ENCODE measurements around the gene PSME4.
A peak's percentile ranks its signal among the peaks of the same experiment; 100 is the strongest.
"Not testable (repeated sequence)": the region's sequence is repeated elsewhere in the genome, so short reads cannot be mapped to it uniquely, and the experiment has no call there.

PSME4 gene

DNA sequence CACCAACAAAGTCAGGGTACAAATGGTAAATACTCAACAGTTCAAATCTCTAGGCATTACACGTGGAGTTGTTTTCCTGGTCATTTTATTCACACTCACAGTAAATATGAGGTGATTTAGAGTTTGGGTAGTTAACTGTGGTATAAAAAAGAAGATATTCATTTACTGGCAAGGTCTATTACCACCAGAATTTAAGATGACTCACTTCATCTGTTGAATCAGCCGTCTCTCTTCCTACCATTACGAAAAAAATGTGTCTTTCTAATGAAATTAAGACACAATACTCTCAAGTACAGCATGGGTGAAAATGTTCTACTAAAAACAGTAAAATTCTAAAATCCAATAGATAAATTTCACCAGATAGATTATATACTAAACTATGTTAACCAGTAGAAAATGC, 90.0 kb downstream of the PSME4 start:
- DNase-seq: no peak

DNA sequence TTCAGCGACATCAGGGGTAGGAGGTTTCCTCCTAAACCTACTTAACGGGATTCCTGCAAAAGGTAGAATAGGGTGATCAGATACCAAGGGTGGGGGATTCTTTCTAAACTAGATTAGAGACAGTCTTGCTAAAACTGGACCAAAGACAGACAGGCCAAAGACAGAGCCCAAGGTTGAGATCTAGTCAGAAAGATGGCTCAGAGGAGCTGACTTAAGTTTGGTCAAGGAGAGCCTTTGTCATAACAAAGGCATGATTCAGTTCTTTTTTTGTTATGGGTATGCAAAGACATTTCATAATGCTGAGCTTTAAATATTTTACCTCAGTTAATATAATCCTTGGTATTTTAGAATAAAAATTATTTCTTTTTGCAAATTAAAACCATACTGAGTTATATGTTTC, 93.2 kb downstream of the PSME4 start:
- DNase-seq: no peak

DNA sequence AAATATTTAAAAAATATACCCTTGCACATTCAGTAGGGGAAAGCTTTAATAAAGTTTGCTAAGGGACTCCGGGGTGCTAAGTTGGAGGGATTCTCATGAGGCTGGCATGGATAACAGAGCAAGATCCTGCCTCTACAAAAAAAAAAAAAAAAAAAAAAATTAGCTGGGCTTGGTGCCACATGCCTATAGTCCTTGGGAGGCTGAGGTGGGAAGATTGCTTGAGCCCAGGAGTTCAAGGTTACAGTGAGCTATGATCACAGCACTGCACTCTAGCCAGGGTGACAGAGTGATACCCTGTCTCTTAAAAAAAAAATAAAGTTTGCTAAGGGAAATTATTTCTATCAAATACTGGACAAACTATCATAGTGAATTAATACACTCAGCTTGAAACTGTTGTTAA, 93.7 kb downstream of the PSME4 start:
- no peak for DNase-seq

DNA sequence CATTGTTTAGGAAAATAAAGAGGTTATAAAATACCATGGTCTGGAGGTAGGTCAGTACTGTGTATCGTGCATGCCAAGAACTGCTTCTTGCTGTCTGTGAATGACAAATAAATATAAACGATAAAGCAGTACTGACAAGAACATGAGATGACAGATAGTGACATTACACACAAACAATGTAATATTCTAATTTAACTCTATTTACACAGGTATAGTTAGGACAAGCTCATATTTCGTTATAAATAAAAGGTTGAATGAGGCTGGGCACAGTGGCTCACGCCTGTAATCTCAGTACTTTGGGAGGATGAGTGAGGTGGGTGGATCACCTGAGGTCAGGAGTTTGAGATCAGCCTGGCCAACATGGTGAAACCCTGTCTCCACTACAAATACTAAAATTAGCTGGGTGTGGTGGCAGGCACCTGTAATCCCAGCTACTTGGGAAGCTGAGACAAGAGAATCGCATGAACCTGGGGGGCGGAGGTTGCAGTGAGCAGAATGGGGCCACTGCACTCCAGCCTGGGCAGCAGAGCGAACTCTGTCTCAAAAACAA, 96.3 kb downstream of the PSME4 start:
- no peak for DNase-seq

DNA sequence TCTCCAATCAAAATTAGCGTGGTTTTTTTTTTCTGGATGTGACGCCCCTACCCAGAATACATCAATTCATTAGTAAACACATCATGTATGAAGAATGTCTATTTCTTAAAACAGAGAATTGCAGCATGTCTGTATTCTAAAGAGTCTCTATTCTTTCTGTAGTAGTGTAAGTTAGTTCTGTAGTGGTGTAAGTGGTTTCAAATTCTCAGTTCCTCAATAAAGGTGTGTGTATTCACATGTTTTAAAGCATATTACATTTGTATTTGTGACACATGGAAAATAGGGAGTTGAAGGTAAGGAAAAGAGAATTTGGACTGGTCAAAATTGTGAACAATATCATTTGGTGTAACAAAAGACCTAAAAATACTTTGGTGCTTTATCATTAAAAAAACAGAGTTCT, 103.0 kb downstream of the PSME4 start:
- no peak for DNase-seq

DNA sequence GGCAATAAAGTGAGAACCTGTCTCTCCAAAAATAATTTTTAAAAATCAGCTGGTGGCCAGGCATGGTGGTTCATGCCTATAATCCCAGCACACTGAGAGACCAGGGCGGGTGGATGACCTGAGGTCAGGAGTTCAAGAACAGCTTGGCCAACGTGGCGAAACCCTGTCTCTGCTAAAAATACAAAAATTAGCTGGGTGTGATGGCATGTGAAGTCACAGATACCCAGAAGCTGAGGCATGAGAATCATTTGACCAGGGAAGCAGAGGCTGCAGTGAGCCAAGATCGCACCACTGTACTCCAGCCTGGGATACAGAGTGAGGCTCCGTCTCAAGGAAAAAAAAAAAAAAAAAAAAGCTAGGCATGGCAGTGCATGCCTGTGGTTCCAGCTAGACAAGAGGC, 103.6 kb downstream of the PSME4 start:
- DNase-seq: no peak

DNA sequence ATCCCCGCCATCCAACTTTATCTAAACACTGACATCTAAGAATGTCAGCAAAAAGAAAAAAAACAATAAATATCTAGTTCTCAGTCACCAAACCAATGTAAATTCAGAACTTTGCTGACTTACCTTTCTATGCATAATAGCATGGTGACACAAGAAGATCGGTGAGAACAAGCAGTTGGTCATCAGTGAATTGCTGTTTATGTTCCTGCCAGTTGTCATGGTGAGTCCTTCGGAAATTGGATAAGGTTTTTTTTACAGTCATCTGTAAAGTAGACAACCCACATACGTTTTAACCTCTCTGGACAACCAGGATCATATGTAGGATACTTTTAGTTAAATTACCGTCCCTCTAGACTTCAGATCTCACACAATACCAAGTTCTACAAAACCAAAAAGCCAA, 104.8 kb downstream of the PSME4 start:
- no peak for DNase-seq

DNA sequence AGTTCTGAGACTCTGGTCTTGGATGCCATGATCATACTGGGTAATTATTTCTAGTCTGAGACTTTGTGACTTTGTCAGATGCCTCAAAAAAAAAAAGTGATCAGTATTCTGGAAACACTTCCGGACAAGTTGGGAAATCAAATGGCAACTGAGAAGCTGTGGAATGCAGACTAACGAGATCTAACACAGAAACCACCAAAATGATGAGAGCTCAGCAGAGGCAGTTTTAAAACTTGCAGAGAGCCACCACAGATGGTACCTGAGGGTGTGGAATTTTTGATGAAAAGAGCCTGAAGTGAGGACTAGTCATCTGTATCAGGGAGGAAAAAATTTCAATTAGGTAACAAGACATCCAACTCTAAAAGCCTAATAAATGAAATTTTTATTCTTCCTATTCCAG, 105.5 kb downstream of the PSME4 start:
- no peak for DNase-seq

DNA sequence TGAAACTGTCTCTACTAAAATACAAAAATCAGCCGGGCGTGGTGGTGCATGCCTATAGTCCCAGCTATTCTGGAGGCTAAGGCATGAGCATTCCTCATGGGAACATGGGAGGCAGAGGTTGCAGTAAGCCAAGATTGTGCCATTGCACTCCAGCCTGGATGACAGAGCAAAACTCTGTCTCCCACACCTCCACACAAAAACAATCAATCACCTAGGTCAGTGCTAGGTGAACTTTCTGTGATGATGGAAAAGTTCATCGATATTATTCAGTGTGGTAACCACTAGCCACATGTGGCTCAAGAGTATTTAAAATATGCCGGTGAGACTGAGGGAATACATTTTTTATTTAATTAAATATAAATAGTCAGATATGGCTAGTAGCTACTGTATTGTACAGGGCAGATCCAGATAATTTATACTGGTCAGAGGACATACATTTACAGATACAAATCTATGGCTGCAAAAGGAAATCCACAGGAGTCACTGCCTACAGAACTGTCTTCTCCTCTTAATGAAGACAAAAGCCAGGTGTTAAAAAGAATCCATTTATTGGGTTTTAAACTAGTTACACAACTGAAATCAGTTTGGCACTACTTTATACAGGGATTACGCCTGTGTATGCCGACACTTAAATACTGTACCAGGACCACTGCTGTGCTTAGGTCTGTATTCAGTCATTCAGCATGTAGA, 107.1 kb downstream of the PSME4 start:
- no peak for DNase-seq

DNA sequence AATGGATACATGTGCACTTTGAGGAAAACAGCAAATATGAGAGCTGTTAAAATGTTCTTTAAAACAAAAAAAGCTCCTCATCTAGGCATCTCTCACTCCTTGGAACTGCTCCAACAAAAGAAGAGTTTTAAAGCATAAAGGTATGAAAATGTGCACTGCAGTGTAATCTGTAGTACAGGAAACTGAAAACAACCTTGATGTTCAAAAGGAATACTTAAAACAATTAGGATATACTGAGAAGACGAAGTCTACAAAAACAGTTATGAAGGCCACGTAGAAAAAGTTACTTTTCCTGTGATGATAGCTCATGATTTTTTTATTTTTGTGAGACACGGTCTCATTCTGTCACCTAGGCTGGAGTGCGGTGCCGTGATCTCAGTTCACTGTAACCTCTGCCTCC, 109.0 kb downstream of the PSME4 start:
- DNase-seq: no peak

DNA sequence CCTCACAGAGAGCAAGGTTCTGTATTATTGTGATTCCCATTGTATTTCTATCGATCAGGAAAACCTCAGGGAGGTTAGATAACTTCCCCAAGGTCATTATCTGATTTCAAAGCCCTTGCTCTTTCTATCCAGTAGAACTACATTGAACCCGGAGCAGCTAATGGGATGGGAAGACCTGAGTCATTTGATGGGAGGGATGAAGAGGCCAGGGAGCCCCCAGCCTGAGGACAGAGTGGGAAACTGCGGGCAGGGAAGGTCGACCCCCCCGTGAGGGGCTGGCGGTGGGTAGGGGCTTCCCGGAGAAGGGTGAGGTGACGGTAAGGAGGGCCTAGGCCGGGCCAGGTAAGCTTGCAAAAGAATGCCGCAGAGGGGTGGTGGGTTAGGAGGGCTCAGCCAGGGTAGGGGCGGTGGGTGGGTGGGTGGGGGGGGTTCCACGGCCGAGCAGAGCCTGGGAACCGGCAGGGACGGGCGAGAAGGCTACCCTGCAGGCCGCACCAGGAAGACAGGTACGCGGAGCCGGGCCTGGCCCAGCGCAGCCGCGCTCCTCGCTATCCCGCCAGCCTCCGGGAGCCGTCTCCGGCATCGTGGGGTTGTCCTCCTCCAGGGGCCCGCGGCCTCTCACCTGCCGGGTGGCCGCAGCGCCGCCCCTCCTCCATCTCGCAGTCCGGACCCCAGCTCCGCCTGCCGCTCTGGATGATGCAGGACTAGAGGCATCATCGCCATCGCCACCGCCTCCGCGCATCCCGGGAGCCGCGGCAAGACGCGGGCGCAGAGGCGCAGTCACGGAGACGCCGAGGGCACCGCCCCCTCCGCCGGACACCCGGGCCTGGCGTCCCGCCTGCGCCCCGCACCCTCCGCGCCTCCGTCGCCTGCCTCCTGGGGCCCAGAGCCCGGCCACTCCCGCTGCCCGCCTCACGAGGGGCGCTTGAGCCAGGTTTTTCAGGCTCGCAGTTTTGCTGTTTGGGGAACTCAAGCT, 111.3 kb downstream of the PSME4 start, which contains the start of gene GPR75:
TSS of gene GPR75 (minus strand) at position 762 of the 976 bp plus-strand sequence. CDS start 5,211 bp downstream, outside the sequence.
- DNase-seq: peak; percentile 43

DNA sequence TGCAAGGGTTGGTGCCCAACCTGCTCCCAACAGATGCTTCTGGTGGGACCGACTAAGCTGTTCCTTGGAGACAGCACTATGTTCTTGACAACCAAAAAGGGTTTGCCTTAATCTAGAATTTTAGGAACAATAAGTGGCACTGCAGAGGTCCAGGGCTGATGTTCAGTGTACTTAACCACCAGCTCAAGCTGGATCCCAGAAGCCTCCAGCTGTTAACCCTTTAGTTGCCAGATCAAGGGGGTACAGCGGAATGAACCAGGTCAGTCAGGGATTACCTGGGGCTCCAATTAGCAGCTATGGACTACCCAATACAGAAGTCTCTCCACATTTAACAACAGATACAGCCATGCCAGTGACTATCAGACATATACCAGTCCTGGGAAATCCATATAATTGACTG, 114.5 kb downstream of the PSME4 start:
- DNase-seq: no peak

DNA sequence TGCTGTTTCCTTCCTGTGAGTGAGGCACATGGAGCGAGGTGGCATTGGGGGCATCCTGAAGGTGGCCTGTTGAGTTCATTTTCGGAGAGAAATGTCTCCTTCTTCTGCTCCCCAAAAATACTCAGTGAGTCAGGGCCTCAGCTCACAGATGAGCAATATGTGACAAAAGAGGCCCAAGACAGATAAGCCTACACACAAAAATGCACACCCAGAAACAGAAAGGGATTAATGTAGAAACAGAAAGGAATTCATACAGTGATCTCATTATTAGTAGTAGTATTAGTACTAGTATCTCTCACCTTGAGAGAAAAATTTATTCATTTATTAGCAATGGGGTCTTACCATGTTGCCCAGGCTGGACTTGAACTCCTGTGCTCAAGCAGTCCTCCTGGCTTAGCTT, 116.1 kb downstream of the PSME4 start:
- DNase-seq: no peak

DNA sequence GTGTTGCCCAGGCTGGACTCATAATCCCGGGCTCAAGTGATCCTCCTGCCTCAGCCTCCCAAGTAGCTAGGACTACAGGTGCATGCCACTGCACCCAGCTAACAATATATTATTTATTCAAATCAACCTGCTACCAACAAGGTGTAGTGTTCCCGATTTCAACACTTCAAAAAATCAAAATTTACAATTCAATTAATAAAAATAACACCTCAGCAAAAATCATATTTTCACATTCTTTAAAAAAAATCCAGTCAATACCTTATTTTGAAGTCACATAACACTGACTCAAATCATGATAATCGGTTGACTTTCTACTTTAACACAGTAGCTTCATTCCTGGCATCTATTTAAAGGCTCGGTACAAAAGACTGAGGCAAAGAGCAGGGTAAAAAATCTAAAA, 118.3 kb downstream of the PSME4 start:
- DNase-seq: no peak

DNA sequence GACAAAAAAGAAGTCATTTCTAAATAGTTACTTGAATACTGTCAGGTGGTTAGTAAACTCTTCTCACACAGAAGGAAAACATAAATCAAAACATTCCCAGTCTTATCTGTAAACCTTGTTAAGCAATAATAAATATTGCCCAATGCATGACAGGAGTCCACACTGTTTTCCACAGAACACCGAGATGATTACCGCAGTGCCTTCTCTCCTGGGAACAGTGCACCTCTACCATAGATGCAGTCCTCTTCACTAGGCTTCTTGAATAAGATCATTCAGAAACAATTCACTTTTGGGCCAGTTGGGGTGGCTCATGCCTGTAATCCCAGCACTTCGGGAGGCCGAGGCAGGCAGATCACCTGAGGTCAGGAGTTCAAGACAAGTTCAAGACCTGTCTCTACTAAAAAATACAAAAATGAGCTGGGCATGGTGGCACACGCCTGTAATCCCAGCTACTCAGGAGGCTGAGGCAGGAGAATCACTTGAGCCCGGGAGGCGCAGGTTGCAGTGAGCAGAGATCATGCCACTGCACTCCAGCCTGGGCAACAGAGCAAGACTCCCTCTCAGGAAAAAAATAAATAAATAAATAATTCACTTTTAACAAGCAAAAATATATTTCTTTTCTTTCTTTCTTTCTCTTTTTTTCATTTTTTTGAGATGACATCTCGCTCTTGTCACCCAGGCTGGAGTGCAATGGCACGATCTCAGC, 119.6 kb downstream of the PSME4 start:
- DNase-seq: not testable (repeated sequence)

DNA sequence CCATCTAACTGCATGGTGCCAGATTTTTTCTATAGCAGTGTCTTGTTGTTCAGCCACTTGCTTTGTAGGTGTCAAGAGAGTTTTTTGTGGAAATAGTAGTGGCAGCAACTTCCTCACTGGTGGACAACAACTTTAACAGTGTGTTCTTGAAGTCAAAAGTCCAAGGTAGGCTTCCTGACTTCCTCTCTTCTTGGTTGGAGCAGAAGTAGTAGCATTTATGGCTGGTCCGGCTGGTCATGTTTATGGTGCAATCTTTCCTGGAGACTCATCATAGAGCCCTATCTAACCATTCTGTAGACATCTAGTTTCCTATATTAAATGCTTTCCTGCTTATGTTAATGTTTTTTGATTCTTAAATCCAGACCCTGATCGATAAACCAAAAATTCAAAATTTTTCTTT, 122.7 kb downstream of the PSME4 start:
- DNase-seq: no peak

DNA sequence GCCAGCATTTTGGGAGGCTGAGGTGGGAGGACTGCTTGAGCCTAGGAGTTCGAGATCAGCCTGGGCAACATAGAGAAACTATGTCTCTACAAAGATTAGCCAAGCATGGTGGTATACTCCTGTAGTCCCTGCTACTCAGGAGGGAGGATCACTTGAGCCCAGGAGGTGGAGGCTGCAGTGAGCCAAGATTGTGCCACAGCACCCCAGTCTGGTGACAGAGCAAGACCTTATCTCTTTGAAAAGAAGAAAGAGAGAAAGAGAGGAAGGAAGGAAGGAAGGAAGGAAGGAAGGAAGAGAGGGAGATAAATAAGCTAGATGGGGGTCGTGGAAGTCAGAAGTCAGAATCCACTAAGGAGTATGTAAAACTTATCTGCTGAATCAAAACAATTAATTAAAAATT, 127.2 kb downstream of the PSME4 start:
- DNase-seq: no peak

DNA sequence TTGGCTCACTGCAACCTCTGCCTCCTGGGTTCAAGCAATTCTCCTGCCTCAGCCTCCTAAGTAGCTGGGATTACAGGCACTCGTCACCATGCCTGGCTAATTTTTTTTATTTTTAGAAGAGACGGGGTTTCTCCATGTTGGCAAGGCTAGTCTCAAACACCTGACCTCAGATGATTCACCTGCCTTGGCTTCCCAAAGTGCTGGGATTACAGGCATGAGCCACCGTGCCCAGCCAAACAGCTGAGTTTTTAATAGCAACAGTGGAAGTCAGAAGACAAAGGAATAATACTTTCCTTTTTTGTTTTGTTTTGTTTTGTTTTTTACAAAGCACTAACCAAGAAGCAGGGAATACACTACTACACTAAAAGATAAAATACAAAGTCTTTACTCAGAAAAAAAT, 127.9 kb downstream of the PSME4 start:
- DNase-seq: no peak

DNA sequence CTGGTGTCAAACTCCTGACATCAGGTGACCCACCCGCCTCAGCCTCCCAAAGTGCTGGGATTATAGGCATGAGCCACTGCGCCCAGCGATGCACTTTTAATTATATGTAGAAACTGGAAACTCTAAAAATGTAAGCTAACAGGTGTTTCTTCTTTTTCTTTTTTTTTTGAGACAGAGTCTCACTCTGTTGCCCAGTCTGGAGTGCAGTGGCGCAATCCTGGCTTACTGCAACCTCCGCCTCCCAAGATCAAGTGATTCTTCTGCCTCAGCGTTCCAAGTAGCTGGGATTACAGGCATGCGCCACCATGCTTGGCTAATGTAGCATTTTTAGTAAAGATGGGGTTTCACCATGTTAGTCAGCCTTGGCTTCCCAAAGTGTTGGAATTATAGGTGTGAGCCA, 129.1 kb downstream of the PSME4 start:
- DNase-seq: not testable (repeated sequence)

DNA sequence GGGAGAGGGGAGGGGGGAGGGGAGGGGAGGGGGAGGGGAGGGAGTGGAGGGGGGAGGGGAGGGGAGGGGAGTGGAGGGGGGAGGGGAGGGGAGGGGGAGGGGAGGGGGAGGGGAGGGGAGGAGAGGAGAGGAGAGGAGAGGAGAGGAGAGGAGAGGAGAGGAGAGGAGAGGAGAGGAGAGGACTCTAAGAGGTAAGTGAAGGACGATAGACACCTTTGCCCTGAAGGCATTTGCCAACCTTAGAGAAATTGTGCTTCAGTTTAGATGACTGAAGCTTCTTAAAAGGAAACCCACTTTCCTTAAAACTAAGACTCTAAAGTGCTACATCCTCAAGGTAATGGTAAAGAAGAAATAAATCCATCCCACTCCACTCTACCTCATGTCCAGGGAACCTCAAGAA, 130.2 kb downstream of the PSME4 start:
- no peak for DNase-seq

DNA sequence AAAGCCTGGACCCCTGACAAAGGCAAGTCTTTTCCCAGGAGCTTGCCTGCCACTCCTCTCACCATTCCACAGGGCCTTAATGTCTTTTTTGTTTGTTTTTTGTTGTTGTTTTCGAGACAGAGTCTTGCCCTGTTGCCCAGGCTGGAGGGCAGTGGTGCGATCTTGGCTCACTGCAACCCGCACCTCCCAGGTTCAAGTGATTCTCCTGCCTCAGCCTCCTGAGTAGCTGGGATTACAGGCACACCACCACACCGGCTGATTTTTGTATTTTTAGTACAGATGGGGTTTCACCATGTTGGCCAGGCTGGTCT, 140.9 kb downstream of the PSME4 start:
- not testable (repeated sequence) for DNase-seq

DNA sequence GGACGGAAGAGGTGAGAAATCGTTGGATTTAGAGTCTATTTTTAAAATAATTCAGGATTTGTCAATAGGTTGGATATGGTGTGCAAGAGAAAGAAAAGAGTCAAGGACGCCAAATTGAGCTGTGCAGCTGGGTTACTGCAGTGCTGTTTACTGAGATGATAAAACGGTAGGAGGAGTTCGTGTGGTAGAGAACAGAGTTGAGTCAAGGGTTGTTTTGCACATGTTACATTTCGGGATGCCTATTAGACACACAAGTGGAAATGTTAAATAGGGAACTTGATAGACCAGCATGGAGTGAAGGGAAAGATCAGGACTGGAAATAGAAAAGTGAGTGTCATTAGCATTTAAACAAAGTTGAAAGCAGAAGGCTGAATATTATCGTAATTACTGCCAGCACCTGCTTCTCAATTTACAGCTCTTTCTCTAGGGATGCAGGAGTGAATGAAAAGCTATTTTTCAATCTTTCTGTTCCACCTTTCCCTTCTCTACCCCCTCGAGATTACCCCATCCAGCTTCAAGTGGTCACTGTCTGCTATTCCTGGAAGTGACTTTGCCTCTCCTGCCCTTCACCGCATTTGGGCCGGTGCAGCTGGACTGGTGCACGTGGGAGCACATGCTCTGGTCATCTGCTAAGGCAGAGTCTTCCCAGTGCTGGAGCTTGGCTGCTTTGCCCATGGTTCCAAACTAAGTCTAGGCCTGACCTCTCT, 141.4 kb downstream of the PSME4 start:
- DNase-seq: no peak

DNA sequence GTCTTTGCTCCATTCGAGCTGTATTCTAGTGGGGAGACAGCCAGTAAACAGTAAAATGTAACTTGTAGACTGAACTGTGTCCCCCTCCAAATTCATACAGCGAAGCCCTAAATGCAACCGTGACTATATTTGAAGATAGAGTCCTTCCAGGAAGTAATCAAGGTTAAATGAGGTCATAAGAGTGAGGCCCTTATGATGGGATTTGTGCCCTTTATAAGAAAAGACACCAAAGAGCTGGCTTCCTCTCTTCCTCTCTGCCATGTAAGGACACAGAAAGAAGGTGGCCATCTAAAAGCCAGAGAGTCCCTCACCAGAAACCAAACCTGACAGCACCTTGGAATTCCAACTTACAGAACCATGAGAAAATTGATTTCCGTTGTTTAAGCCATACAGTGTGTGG, 142.5 kb downstream of the PSME4 start:
- no peak for DNase-seq

All from left hindlimb (tissue), 1 donor.